Measurements from ENCODE around the gene GRID2.

DNA sequence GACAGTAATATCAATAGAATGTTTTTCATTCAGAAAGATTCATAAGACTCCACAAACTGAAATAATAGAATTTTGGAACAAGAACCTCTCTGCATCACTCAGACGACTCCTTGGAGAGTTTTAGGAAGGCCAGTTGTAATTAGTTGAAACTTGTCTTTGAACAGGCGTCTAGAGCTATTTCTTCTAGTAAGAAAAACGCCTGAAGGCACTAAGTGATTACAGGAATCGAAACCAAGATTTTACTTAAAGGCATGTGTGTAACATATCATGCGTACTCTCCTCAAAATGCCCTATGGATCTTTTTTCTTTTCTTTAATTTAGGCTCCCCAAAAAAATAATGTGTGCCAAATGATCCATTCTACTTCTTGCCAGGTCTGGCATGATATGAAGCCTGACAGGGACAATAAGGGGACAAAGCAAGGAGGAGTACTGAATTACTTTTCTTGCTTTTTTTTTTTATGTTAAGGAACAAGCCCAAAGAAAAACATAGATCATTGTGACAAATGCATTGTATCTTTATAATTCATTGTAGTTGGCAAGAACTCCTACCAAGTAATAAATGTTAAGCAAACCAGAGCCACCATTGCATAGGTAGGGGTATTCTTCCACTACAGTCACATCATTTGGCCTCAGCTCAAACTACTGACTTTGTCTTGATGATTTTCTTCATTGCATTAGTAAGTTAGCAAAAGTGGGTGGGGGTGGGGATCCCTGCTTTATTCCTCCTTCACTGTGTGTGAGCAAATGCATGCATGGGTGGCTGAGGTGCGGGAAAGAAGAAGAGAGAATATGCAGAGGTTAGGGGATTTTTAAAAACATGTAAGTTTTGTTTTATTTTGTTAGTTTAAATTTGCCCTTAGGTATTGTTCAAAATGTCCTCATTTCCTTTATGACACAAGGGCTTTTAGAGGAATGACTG is 1444.9 kb downstream of the GRID2 start:
- TF ChIP-seq, protein P1, sequence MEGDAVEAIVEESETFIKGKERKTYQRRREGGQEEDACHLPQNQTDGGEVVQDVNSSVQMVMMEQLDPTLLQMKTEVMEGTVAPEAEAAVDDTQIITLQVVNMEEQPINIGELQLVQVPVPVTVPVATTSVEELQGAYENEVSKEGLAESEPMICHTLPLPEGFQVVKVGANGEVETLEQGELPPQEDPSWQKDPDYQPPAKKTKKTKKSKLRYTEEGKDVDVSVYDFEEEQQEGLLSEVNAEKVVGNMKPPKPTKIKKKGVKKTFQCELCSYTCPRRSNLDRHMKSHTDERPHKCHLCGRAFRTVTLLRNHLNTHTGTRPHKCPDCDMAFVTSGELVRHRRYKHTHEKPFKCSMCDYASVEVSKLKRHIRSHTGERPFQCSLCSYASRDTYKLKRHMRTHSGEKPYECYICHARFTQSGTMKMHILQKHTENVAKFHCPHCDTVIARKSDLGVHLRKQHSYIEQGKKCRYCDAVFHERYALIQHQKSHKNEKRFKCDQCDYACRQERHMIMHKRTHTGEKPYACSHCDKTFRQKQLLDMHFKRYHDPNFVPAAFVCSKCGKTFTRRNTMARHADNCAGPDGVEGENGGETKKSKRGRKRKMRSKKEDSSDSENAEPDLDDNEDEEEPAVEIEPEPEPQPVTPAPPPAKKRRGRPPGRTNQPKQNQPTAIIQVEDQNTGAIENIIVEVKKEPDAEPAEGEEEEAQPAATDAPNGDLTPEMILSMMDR (IDR thresholded peaks at IDR 0.05): no peak
- no peak for TF ChIP-seq POLR2AphosphoS5 (IDR thresholded peaks at IDR 0.05; ENCODE audit: insufficient read depth in 1 of 2, low read depth in 1 of 2)
- TF ChIP-seq POLR2A (IDR thresholded peaks at IDR 0.05): no peak
